ENCODE results near the gene INSYN1. TPM values are rescaled to one million over a fixed set of nuclear protein-coding genes. Genes with fewer than 3 reads are reported as not detected.

Gene INSYN1
- total and polyA plus RNA-seq, 2 experiments from 2014 or later: 0.11 to 10.4 TPM

DNA sequence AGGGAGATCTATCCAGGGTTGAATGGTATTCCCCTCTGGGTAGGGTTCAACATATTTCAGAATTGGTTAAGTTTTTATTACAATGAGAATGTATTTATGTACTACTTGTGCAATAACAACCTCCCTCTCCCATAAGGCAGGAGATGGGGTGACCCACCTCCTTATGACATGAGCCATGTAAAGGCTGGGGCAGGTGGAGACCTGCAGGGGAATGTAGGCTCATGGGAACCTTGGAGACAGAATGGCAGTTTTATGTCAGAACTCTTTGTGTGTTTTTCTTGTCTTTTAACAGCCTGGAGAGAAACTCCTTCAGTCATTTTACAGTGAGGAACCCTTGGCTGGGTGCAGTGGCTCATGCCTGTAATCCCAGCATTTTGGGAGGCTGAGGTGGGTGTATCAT is 24.6 kb upstream of the INSYN1 start:
- in situ Hi-C loops (cut with MboI): no loop called here
- H3F3A ChIP-seq (ENCODE audit: insufficient read depth): no peaks in the 10 kb centered on the region
- no peak overlapping the region for H3K4me2 ChIP-seq (ENCODE audit: unreplicated experiment)
- no peaks in the 10 kb centered on the region for H3K36me3 ChIP-seq (ENCODE audit: low read depth)
- no peak for DNase-seq
- peaks cover 13% of the 10 kb centered on the region for H3K27me3 ChIP-seq (replicated peaks; ENCODE audit: insufficient read depth)
- no peaks in the 10 kb centered on the region for H3K4me1 ChIP-seq (ENCODE audit: insufficient read depth)
- no peaks in the 10 kb centered on the region for H3K9me3 ChIP-seq (ENCODE audit: low read depth)
- no peak overlapping the region for H3K9ac ChIP-seq
- no peak overlapping the region for H3K27ac ChIP-seq
- H4K20me1 ChIP-seq (ENCODE audit: insufficient read depth): no peaks in the 10 kb centered on the region
- TF ChIP-seq EZH2 (IDR thresholded peaks at IDR 0.05; ENCODE audit: insufficient read depth, poor library complexity, severe bottlenecking): no peak
- TF ChIP-seq EZH2phosphoT487 (IDR thresholded peaks at IDR 0.05; ENCODE audit: insufficient read depth, low read depth): no peak
- no peak overlapping the region for H3K4me3 ChIP-seq
- H3K79me2 ChIP-seq (ENCODE audit: insufficient read depth): no peaks in the 10 kb centered on the region
- no peaks in the 10 kb centered on the region for H3K9me2 ChIP-seq (ENCODE audit: insufficient read depth)
- H2AFZ ChIP-seq: no peak overlapping the region

DNA sequence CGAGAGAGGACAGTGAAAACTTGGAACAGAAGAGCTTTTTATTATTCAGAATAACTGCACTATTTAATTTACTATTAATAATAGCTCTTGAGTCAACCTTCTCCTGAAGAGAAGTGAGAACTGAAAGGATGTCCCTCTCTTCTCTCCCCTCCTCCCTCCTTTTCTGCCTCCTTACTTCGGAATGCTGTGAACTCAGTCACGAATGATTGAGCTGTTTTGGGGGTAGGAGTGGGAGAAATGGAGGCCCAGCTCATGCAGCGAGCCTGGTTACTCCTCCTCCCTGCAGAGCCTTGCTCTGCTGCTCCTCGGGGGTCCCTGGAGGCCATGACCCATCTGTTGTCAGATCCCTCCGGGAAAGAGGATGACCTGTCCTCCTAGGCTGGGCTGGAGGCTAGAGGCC is 20.3 kb upstream of the INSYN1 start:
- no peaks in the 10 kb centered on the region for H3K36me3 ChIP-seq (ENCODE audit: low read depth)
- H3K9ac ChIP-seq: no peak overlapping the region
- H3K4me3 ChIP-seq: no peak overlapping the region
- peaks cover 13% of the 10 kb centered on the region for H3K27me3 ChIP-seq (replicated peaks; ENCODE audit: insufficient read depth)
- H4K20me1 ChIP-seq (ENCODE audit: insufficient read depth): no peaks in the 10 kb centered on the region
- H3K27ac ChIP-seq: no peak overlapping the region
- no peak overlapping the region for H2AFZ ChIP-seq
- H3K9me3 ChIP-seq (ENCODE audit: low read depth): no peaks in the 10 kb centered on the region
- no peak for DNase-seq
- no peaks in the 10 kb centered on the region for H3F3A ChIP-seq (ENCODE audit: insufficient read depth)
- in situ Hi-C loops (cut with MboI): no loop called here
- no peak overlapping the region for H3K4me2 ChIP-seq (ENCODE audit: unreplicated experiment)
- WGBS, 2 experiments (ENCODE audit: low coverage in 1 of 2, low lambda C conversion rate in 2 of 2, missing lambda C conversion rate in 2 of 2): 27 to 32% methylated on average over 6 of the region's 6 CpGs
- H3K4me1 ChIP-seq (ENCODE audit: insufficient read depth): no peaks in the 10 kb centered on the region
- no peaks in the 10 kb centered on the region for H3K79me2 ChIP-seq (ENCODE audit: insufficient read depth)
- no peak for TF ChIP-seq EZH2 (IDR thresholded peaks at IDR 0.05; ENCODE audit: insufficient read depth, poor library complexity, severe bottlenecking)
- no peak for TF ChIP-seq EZH2phosphoT487 (IDR thresholded peaks at IDR 0.05; ENCODE audit: insufficient read depth, low read depth)
- H3K9me2 ChIP-seq (ENCODE audit: insufficient read depth): no peaks in the 10 kb centered on the region

DNA sequence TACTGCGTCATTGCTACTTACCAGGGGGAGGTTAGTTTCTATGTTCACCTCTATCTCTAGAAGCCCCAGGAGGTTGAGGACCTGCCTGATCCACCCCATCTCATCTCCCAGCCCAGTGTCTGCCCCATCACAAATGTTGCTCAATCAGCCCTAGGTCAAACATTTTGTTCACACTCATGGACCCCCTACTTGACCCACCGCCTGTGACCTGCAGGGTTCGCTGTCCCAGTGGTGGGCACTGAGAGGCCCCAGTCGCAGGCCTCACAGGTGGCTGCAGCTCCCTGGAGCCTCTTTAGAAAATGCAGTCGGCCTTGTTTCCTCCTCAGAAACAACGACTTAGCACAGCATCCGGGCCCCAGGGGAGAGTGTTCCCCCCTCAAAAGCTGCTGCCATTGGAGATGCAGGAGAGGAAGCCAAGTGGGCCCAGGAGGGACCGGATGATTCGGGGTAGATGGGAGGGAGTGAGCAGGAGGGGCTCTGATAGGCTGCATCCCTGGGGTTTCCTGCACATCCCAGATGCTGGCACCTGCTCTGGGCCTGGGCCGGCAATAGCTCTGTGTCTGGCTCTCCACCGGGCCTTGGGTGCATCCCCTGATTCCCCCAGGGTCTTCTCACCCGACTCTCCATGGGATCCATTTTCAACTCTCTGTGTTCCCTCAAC is 18.4 kb upstream of the INSYN1 start:
- no peak for TF ChIP-seq EZH2 (IDR thresholded peaks at IDR 0.05; ENCODE audit: insufficient read depth, poor library complexity, severe bottlenecking)
- no peak for TF ChIP-seq EZH2phosphoT487 (IDR thresholded peaks at IDR 0.05; ENCODE audit: insufficient read depth, low read depth)
- Histone ChIP-seq H3F3A (ENCODE audit: insufficient read depth) (no peaks in the 10 kb centered on the region), H3K27ac (no peak overlapping the region), H3K9me3 (ENCODE audit: low read depth) (no peaks in the 10 kb centered on the region), H3K36me3 (ENCODE audit: low read depth) (no peaks in the 10 kb centered on the region), H3K4me2 (ENCODE audit: unreplicated experiment) (no peak overlapping the region), H3K79me2 (ENCODE audit: insufficient read depth) (no peaks in the 10 kb centered on the region), H2AFZ (no peak overlapping the region), H4K20me1 (ENCODE audit: insufficient read depth) (no peaks in the 10 kb centered on the region), H3K4me3 (no peak overlapping the region), H3K9ac (no peak overlapping the region), H3K4me1 (ENCODE audit: insufficient read depth) (no peaks in the 10 kb centered on the region), H3K9me2 (ENCODE audit: insufficient read depth) (no peaks in the 10 kb centered on the region), H3K27me3 (replicated peaks; ENCODE audit: insufficient read depth) (peaks cover 21% of the 10 kb centered on the region)
- no peak for DNase-seq
- in situ Hi-C loops (cut with MboI): no loop called here
- 52 to 57% methylated on average over 12 of the region's 12 CpGs for WGBS, 2 experiments (ENCODE audit: low coverage in 1 of 2, low lambda C conversion rate in 2 of 2, missing lambda C conversion rate in 2 of 2)

DNA sequence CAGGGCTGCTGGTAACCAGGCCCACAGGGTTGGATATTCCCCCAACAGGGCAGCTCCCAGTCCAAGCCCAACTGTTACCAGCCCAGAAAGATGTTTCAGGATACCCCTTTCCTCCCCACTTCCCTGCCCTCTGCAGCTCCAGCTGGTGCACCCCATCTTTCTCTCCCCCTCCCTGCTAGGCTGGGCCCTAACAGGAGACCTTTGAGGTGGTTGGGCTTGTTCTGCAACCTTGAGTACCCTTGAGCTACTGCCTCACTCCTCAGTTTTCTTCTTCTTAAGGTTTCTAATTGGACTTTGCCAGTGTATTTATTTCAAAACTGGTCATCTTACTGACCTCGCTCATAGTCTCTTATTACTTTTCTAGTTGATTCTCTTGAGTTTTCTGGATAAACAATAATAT is 16.9 kb upstream of the INSYN1 start:
- Histone ChIP-seq H3K9me2 (ENCODE audit: insufficient read depth) (no peaks in the 10 kb centered on the region), H3K9ac (no peak overlapping the region), H3K36me3 (ENCODE audit: low read depth) (no peaks in the 10 kb centered on the region), H3K9me3 (ENCODE audit: low read depth) (no peaks in the 10 kb centered on the region), H3K79me2 (ENCODE audit: insufficient read depth) (no peaks in the 10 kb centered on the region), H2AFZ (no peak overlapping the region), H4K20me1 (ENCODE audit: insufficient read depth) (no peaks in the 10 kb centered on the region), H3K4me1 (ENCODE audit: insufficient read depth) (no peaks in the 10 kb centered on the region), H3K27ac (no peak overlapping the region), H3K4me2 (ENCODE audit: unreplicated experiment) (no peak overlapping the region), H3K27me3 (replicated peaks; ENCODE audit: insufficient read depth) (peaks cover 35% of the 10 kb centered on the region), H3K4me3 (no peak overlapping the region), H3F3A (ENCODE audit: insufficient read depth) (no peaks in the 10 kb centered on the region)
- in situ Hi-C loops (cut with MboI): no loop called here
- no peak for TF ChIP-seq EZH2 (IDR thresholded peaks at IDR 0.05; ENCODE audit: insufficient read depth, poor library complexity, severe bottlenecking)
- WGBS, 2 experiments (ENCODE audit: low coverage in 1 of 2, low lambda C conversion rate in 2 of 2, missing lambda C conversion rate in 2 of 2): 74% methylated on average over 1 of the region's 1 CpG
- no peak for DNase-seq
